DMS 273 (cell line): ENCODE measurements around the gene CAMTA1.
A peak's percentile ranks its signal among the peaks of the same experiment; 100 is the strongest.

ENCODE experiments used
- DNase-seq: peaks from one replicate; lab custom pipeline; 2025; ENCODE audit not compliant: unreplicated experiment; lab: John Stamatoyannopoulos, UW

Gene CAMTA1

GRCh38 chr1:7455796-7456721, 670.8 kb downstream of the CAMTA1 start:
- peak; percentile 20 for DNase-seq

GRCh38 chr1:7456722-7457082, 671.4 kb downstream of the CAMTA1 start:
- no peak for DNase-seq

DNA sequence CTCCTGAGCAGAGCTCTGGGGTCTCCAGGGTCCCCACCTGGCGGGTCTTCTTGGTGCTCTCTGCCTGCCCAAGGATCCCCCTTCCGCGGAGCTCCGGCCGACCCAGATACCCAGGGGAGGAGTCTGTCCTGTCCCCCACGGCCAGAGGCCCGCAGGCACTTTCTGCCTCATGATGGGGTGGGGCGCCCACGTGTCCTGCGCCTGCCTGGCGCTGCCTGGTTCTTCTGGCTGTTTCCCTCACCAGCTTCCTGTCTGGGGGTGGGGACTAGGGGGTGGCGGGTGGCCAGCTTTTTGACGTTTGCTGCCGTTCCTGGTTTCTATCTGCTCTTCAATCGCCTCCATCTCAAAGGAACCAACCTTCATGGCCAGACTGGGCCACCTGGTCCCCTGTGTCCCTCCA, 672.6 kb downstream of the CAMTA1 start:
- no peak for DNase-seq

- no peak for DNase-seq
These were observed 673.7 kb downstream of the CAMTA1 start for GRCh38 chr1:7458946-7459345.

- peak; percentile 33 for DNase-seq
These were observed 674.7 kb downstream of the CAMTA1 start for GRCh38 chr1:7459914-7460313.

DNA sequence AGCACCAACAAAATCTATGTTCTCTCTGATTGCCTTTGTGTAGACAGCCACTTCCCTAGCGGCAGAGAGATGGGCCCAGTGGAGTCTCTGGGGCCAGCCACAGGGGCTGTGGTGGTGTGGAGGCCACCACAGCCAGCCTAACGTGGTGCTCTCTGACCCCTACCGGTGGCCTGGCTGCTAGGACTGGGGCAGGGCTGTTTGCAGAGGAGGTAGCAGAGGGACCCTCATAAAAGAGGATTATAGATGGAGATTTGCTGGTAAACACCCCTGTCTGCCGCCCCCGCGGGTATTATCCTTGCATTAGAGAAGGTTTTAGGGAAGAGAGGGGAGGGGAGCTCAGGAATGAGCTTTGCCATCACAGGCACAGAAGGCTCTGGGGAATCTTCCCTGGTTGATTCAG, 675.6 kb downstream of the CAMTA1 start:
- no peak for DNase-seq

- peak; percentile 34 for DNase-seq
These were observed 677.4 kb downstream of the CAMTA1 start for GRCh38 chr1:7462617-7463016.

DNA sequence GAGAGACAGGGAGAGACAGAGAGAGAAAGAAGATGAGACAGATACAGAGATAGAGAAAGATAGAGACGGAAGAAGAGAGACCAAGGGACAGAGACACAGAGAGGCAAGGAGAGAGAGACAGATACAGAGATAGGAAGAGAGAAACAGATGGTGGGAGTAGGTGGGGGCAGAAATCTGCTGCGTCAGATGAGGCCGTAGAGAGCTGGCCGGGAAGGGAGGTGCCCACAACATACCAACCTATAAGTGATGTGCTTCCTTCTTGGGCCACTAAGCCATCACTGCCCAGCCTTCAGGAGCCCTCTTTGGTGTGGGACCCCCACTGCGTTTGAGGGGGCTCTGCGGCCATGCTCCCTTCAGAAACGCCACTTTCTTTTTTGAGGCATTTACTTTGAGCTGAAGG, 678.3 kb downstream of the CAMTA1 start:
- peak; percentile 70 for DNase-seq

- DNase-seq, result no peak
These were observed 679.5 kb downstream of the CAMTA1 start for GRCh38 chr1:7464736-7465135.

DNA sequence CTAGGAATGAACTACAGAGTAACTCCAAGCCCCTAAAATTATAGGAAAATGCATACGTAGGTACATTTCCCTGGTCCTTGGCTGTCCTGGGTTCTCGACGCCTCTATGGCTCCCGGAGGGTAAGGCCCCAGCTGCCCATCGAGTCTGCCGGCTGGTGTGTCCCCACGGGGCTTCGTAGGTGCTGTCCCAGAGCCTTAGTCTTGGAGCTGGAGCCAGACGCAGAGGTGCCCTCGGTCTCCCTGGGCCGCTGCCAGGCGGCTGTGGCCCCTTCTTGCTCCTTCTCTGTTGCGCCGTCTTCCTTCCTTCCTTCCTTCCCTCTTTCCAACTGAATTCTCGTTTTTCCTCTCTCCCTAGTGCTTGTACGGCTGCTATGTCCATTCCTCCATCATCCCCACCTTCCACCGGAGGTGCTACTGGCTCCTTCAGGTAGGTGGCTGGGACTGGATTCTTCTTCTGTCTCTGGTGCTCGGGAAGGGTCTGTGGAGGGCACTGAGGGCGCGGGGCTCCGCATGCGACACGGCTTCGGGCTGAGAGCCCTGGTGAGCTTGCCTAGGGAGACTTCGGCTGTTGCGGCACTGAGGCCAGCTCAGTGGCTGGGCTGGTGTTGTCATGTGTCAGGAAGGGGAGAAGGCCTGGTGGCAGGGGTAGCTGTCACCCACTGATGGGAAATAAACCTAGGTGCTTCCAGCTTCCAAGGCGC, 682.4 kb downstream of the CAMTA1 start:
- DNase-seq, result no peak

- DNase-seq, result peak; percentile 21
These were observed 683.0 kb downstream of the CAMTA1 start for GRCh38 chr1:7468248-7468647.

GRCh38 chr1:7469255-7469938, 684.1 kb downstream of the CAMTA1 start:
- DNase-seq, result peak; percentile 18

GRCh38 chr1:7470904-7471638, 685.8 kb downstream of the CAMTA1 start:
- peak; percentile 58 for DNase-seq

GRCh38 chr1:7471836-7472235, 686.6 kb downstream of the CAMTA1 start:
- no peak for DNase-seq

- no peak for DNase-seq
These were observed 688.2 kb downstream of the CAMTA1 start for GRCh38 chr1:7473223-7474142.

DNA sequence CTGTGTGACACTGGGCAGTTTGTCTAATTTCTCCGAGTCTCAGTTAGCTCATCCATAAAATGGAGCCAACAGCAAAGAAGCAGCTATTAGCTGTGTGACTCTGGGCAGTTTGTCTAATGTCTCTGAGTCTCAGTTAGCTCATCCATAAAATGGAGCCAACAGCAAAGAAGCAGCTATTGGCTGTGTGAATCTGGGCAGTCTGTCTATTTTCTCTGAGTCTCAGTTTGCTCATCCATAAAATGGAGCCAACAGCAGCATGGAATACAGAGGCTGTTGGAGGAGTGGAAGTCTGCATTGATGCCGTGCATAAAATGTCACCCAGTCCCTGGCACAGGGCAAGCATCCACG, 688.9 kb downstream of the CAMTA1 start:
- DNase-seq, result no peak

DNA sequence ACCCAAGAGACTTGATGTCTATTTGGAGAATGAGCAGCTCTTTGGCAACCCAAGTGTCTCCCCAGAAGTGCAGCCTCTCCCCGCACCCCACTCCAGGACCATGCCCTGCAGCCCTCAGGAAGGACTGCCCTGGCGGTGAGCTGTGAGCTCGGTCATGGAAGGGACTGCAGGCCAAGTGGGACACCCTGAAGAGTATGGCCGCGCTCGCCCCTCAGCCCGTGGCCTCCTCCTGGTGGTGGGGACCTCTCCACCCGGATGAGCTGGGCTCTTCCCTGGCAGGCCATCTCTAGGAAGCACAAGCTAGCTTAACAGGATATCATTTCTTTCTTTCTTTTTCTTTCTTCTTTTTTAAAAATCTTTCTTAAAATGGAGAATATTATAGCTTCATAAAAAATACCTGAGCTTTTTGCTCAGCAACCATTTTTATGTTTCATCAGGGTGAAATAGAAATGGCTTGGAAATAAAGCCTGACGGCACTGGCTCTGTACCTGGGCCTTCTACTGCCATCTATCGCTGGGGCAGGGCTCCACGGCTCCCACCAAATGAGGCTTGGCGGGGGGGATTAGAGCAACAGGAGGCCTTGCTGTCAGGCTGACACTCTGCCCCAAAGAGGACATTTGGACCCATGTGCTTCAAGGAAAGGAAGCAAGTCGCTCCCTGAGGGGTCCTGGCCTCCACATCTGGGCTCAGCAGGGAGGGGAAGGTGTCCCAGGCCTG, 689.7 kb downstream of the CAMTA1 start:
- no peak for DNase-seq

GRCh38 chr1:7475691-7476090, 690.4 kb downstream of the CAMTA1 start:
- DNase-seq, result no peak

GRCh38 chr1:7476402-7476801, 691.1 kb downstream of the CAMTA1 start:
- no peak for DNase-seq
